MM.1S (cell line): Measurements from ENCODE around the gene MTHFS.

Experiments used
- CTCF ChIP-seq: fragments of 300-600 bp; sonication (generic); IDR thresholded peaks from 2 replicates; pipeline ENCODE4 v1.5.1; 2016; ENCODE audit warnings: antibody characterized with exemption, low read length, mixed read lengths
- EZH2 ChIP-seq: fragments of 300-600 bp; sonication (generic); optimal IDR thresholded peaks from 2 replicates; pipeline ENCODE3; 2017; ENCODE audit warnings: low read depth, mild to moderate bottlenecking, antibody characterized with exemption, low read length, mixed read lengths
- EZH2phosphoT487 ChIP-seq: fragments of 300-600 bp; sonication (generic); IDR thresholded peaks from 2 replicates; pipeline ENCODE4 v1.6.1; 2018; ENCODE audit warnings: antibody characterized with exemption, low read length

GRCh38 chr15:79837846-79838245 is 59.0 kb downstream of the MTHFS start:
- no peak for TF ChIP-seq CTCF
- TF ChIP-seq EZH2, result no peak
- TF ChIP-seq EZH2phosphoT487, result no peak
